Gastroesophageal sphincter (tissue), 4 donors: ENCODE results near the gene TEX264. TPM values are rescaled to one million over a fixed set of nuclear protein-coding genes. Genes with fewer than 3 reads are reported as not detected.

Source experiments
- ATAC-seq: fragments of 150-250 bp; one replicate; pipeline ENCODE4 v1.9.1; 2016; ENCODE audit warnings: mild to moderate bottlenecking, moderate library complexity
- H3K27ac ChIP-seq, 4 donors: fragments of 200-600 bp; sonication (generic) in 3 of 4; 1 replicate in 3 of 4; 2 replicates in 1 of 4; pipeline ENCODE4 v1.5.1; 2016 to 2019
- H3K27me3 ChIP-seq: fragments of 200-600 bp; sonication (generic); one replicate; pipeline ENCODE4 v1.5.1; 2019
- H3K36me3 ChIP-seq, 2 donors: fragments of 200-600 bp; sonication (generic); one replicate each; pipeline ENCODE4 v1.5.1; 2019; ENCODE audit warnings: control low read depth in 1 of 2
- H3K4me1 ChIP-seq, 3 donors: fragments of 200-600 bp; sonication (generic); 1 replicate in 2 of 3; 2 replicates in 1 of 3; pipeline ENCODE4 v1.5.1; 2016 to 2019; ENCODE audit warnings: control low read depth in 2 of 3
- H3K4me3 ChIP-seq, 2 donors: fragments of 200-600 bp; sonication (generic); one replicate each; pipeline ENCODE4 v1.5.1; 2019; ENCODE audit warnings: mild to moderate bottlenecking in 1 of 2, moderate library complexity in 1 of 2
- H3K9me3 ChIP-seq, 3 donors: fragments of 200-600 bp; sonication (generic); one replicate each; pipeline ENCODE4 v1.5.1; 2017 to 2019; ENCODE audit warnings: control low read depth in 2 of 3
- EP300 ChIP-seq: sonication (generic); formaldehyde crosslinking; IDR thresholded peaks from one replicate; pipeline ENCODE4 v1.6.1; 2017; ENCODE audit warnings: antibody characterized with exemption, mild to moderate bottlenecking
- POLR2A ChIP-seq, 2 donors: fragments of 450-650 bp; IDR thresholded peaks; one replicate each; pipeline ENCODE4 v1.6.1; 2017; ENCODE audit warnings: antibody characterized with exemption in 2 of 2, mild to moderate bottlenecking in 2 of 2, moderate library complexity in 1 of 2
- POLR2AphosphoS5 ChIP-seq: sonication (generic); formaldehyde crosslinking; IDR thresholded peaks from one replicate; pipeline ENCODE4 v1.6.1; 2017; ENCODE audit warnings: antibody characterized with exemption
- WGBS, 2 donors: methylation state at CpG; one replicate each; pipeline ENCODE4 v1.1.5; 2018; ENCODE audit warnings: low coverage in 1 of 2; 5-methylcytosine and 5-hydroxymethylcytosine counted together
- total RNA-seq, 4 donors: library from RNA; depleted of rRNA; stranded (reverse); fragments of >200 nt; gene quantifications; one replicate each; pipeline ENCODE4 v1.1.0, GENCODE V29; 2016
- TF ChIP-seq, protein P1 (sequence below), 4 experiments: fragments of 200-600 bp in 2 of 4; fragments of 450-650 bp in 2 of 4; sonication (generic) in 1 of 4; IDR thresholded peaks; one replicate each; pipeline ENCODE4 v1.5.1; 2017 to 2019; ENCODE audit warnings: antibody characterized with exemption in 4 of 4, mild to moderate bottlenecking in 2 of 4, moderate library complexity in 2 of 4

TEX264 gene
- total RNA-seq, 4 donors from 2014 or later: 43.9 to 67.5 (median 51.4) TPM

DNA sequence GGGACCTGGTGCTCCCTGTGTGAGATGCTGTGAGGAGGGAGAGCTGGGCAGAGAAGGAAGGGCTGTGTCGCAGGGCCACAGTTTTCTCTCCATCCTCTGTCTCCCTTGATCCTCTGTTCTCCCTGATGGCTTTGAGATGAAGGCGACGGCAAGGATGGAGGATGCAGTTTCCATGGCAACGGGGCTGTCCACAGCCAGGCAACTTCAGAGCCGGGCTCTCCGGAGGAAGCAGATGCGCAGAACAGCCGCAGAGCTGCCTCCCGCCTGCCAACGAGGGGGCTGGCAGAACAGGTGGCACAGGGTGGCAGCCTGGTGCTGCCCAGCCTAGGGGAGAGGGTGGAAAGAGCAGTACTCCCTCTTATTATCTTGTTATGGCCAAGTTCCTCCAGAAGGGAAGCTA is 25.9 kb downstream of the TEX264 start:
- H3K4me3 ChIP-seq: no peak overlapping the region
- no peak for TF ChIP-seq POLR2A (IDR thresholded peaks at IDR 0.05)
- TF ChIP-seq, protein P1, sequence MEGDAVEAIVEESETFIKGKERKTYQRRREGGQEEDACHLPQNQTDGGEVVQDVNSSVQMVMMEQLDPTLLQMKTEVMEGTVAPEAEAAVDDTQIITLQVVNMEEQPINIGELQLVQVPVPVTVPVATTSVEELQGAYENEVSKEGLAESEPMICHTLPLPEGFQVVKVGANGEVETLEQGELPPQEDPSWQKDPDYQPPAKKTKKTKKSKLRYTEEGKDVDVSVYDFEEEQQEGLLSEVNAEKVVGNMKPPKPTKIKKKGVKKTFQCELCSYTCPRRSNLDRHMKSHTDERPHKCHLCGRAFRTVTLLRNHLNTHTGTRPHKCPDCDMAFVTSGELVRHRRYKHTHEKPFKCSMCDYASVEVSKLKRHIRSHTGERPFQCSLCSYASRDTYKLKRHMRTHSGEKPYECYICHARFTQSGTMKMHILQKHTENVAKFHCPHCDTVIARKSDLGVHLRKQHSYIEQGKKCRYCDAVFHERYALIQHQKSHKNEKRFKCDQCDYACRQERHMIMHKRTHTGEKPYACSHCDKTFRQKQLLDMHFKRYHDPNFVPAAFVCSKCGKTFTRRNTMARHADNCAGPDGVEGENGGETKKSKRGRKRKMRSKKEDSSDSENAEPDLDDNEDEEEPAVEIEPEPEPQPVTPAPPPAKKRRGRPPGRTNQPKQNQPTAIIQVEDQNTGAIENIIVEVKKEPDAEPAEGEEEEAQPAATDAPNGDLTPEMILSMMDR (IDR thresholded peaks at IDR 0.05): no peak
- no peak for TF ChIP-seq POLR2AphosphoS5
- no peak for TF ChIP-seq EP300
- 100% methylated on average over 3 of the region's 10 CpGs; no CpG with 5 or more reads in 1 of the 2 donors for WGBS, 2 donors
- ATAC-seq: no peak
- H3K4me1 ChIP-seq: no peaks in the 10 kb centered on the region
- no peaks in the 10 kb centered on the region for H3K9me3 ChIP-seq
- H3K36me3 ChIP-seq: peaks cover 0 to 100% of the 10 kb centered on the region in 2 donors
- H3K27me3 ChIP-seq: no peaks in the 10 kb centered on the region
- H3K27ac ChIP-seq: no peak overlapping the region

DNA sequence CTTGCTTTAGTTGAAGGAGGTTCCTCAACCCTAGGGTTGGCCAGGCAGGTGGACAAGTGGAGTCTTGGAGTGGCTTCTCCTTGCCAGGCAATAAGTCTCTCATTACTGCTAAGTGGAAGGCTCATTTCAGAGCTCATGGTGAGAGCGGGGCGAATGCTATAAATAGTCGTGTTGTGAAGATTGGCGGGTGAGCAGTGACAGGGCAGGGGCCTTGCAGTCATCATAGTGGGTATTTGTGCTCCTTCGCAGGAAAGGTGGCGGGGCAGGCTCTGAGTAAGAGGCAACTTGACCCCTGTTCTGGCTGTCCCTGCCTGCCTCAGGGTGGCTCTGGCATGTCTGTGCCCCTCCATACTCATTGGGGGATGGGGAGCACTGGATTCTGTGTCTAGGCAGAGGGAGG is 27.2 kb downstream of the TEX264 start:
- peaks cover 0 to 100% of the 10 kb centered on the region in 2 donors for H3K36me3 ChIP-seq
- no peak for ATAC-seq
- H3K4me1 ChIP-seq: no peaks in the 10 kb centered on the region

DNA sequence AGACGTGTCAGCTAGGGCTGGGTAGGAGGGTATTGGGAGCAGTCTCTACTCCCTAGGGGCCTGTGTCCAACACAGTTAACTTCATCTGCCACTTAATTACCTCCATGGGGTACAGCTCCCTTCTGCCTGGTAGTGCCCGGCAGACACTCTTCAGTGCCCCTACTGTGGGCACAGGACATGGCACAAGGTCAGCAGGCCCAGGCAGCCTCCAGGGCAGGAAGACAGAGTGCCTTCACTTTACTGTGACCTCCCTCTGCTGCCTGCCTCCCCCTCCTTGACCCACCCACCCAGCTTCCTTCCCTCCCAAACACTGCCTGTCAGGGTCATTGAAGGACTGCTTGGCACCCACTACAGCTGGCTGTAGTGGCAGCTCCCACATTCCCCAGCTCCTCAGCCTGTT is 29.4 kb downstream of the TEX264 start:
- TF ChIP-seq POLR2AphosphoS5: no peak
- TF ChIP-seq POLR2A (IDR thresholded peaks at IDR 0.05): no peak
- TF ChIP-seq, protein P1 (IDR thresholded peaks at IDR 0.05): no peak
- no peak for TF ChIP-seq EP300
- Histone ChIP-seq H3K9me3 (no peaks in the 10 kb centered on the region), H3K4me1 (no peaks in the 10 kb centered on the region), H3K27me3 (no peaks in the 10 kb centered on the region), H3K27ac (no peak overlapping the region), H3K36me3 (peaks cover 0 to 100% of the 10 kb centered on the region in 2 donors), H3K4me3 (no peak overlapping the region)
- WGBS, 2 donors: 100% methylated on average over 1 of the region's 2 CpGs
- ATAC-seq: no peak

More for the DNA sequence above, 27.2 kb downstream of the TEX264 start:
- WGBS, 2 donors: 100% methylated on average over 1 of the region's 6 CpGs; no CpG with 5 or more reads in 1 of the 2 donors
- TF ChIP-seq, protein P1 (IDR thresholded peaks at IDR 0.05): no peak
- no peak for TF ChIP-seq POLR2AphosphoS5
- TF ChIP-seq POLR2A (IDR thresholded peaks at IDR 0.05): no peak
- Histone ChIP-seq H3K4me3 (no peak overlapping the region), H3K27me3 (no peaks in the 10 kb centered on the region), H3K27ac (no peak overlapping the region), H3K9me3 (no peaks in the 10 kb centered on the region)

DNA sequence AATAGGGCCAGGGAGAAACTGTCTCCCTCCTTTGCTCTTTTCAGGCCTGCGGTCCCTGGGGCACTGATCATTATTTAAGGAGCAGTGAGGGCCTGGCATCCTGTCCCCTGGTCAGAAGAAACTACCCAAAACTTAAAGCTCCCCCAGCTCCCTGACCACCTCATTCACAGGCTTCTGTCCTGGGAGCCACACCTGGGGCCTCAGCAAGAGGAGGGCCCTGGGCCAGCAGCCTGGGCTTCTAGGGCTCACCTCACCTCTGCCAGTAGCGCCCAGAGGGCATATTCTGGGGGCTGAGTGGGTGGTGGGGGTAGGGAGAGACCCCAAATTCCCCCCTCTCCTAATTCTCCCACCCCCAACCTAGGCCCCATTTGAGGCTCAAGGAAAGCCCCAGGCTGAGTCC is 31.1 kb downstream of the TEX264 start:
- WGBS, 2 donors: 100% methylated on average over 1 of the region's 2 CpGs; no CpG with 5 or more reads in 1 of the 2 donors
- TF ChIP-seq, protein P1 (IDR thresholded peaks at IDR 0.05): no peak
- no peak for TF ChIP-seq EP300
- TF ChIP-seq POLR2A (IDR thresholded peaks at IDR 0.05): no peak
- TF ChIP-seq POLR2AphosphoS5: no peak
- H3K4me3 ChIP-seq: no peak overlapping the region
- H3K27me3 ChIP-seq: no peaks in the 10 kb centered on the region
- no peak for ATAC-seq
- H3K27ac ChIP-seq: no peak overlapping the region
- peaks cover 0 to 89% of the 10 kb centered on the region in 2 donors for H3K36me3 ChIP-seq
- H3K9me3 ChIP-seq: no peaks in the 10 kb centered on the region
- H3K4me1 ChIP-seq: peaks cover 0 to 8% (median 0%) of the 10 kb centered on the region in 3 donors

DNA sequence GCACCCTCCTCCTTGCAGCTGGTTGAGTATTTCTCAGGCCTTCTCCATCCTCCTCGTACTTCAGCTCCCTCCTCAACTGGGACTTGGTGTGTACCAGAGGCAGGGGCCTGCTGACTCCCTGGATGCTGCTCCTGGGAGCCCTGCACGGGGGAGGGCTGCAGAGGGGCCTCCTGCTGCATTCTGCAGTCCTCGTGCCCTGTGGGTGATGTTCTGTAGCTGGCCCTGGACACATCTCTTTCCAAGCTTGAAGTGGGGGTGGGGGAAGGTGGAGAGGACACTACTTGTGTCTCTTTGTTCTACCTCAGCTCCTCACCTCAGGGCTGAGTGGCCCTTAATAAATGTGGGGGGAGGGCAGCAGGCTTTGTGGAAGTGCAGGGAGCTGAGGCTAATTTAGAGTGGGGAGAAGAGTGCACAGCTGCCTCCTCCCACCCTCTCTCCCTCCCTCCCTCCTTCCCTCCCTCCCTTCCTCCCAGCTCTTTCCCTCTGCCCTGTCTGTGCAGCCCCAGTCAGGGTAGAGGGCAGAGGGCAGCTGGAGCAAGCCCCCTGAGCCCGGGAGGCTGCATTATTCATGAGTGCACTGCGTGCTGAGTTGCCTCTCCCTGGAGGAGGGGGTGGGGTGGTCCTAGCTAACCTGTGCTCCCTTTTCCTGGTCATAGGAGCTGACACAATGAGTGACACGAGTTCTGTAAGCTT is 32.2 kb downstream of the TEX264 start:
- Histone ChIP-seq H3K36me3 (peaks cover 0 to 79% of the 10 kb centered on the region in 2 donors), H3K4me1 (peaks cover 0 to 11% (median 0%) of the 10 kb centered on the region in 3 donors), H3K9me3 (no peaks in the 10 kb centered on the region), H3K27ac (no peak overlapping the region), H3K27me3 (peaks cover 9% of the 10 kb centered on the region), H3K4me3 (no peak overlapping the region)
- ATAC-seq: no peak
- TF ChIP-seq, protein P1 (IDR thresholded peaks at IDR 0.05): no peak
- TF ChIP-seq POLR2A (IDR thresholded peaks at IDR 0.05): no peak
- no peak for TF ChIP-seq EP300
- TF ChIP-seq POLR2AphosphoS5: no peak
- 38% methylated on average over 2 of the region's 6 CpGs; no CpG with 5 or more reads in 1 of the 2 donors for WGBS, 2 donors
